Cardiac muscle cell (in vitro differentiated cells and primary cell): Measurements from ENCODE around the gene ZSCAN21. TPM values are rescaled to one million over a fixed set of nuclear protein-coding genes. Genes with fewer than 3 reads are reported as not detected.

Source experiments
- DNase-seq, 2 donors: peaks; one replicate each; pipeline versions ENCODE4 v3.0.0 to v3.0.0-alpha.2; 2010 to 2017; ENCODE audit warnings: low read depth in 1 of 2, low spot score in 1 of 2
- H3K27ac ChIP-seq: fragments of 200-600 bp; sonication (generic); 2 replicates; pipeline ENCODE4 v1.5.1; 2016
- H3K27me3 ChIP-seq: fragments of 200-600 bp; sonication (generic); 2 replicates; pipeline ENCODE4 v1.6.0; 2016; ENCODE audit warnings: control low read depth
- H3K36me3 ChIP-seq: fragments of 200-600 bp; sonication (generic); 2 replicates; pipeline ENCODE4 v1.5.1; 2016; ENCODE audit warnings: control low read depth
- H3K4me1 ChIP-seq: fragments of 200-600 bp; sonication (generic); 2 replicates; pipeline ENCODE4 v1.8.1; 2017; ENCODE audit warnings: low read depth, mild to moderate bottlenecking, mixed run types
- H3K4me3 ChIP-seq: fragments of 200-600 bp; sonication (generic); 2 replicates; pipeline ENCODE4 v1.5.1; 2016; ENCODE audit warnings: mild to moderate bottlenecking
- H3K9me3 ChIP-seq: fragments of 200-600 bp; sonication (generic); 2 replicates; pipeline ENCODE4 v1.5.1; 2017; ENCODE audit warnings: low read depth, mild to moderate bottlenecking, control low read depth
- polyA plus RNA-seq: library from polyadenylated mRNA; unstranded; fragments of >200 nt; fragmentation: Nextera tagmentation; extraction: Ambion mirVana; gene quantifications from 2 replicates; pipeline ENCODE4 v1.2.1, GENCODE V29; 2016
- total RNA-seq: library from RNA; depleted of rRNA; stranded (reverse); fragments of >200 nt; gene quantifications from 2 replicates; pipeline ENCODE4 v1.2.3, GENCODE V29; 2016
- TF ChIP-seq, protein P1 (sequence below): IDR thresholded peaks from 2 replicates; pipeline ENCODE4 v1.5.1; 2012; ENCODE audit warnings: low read depth, mild to moderate bottlenecking, low read length

Gene ZSCAN21
- total and polyA plus RNA-seq, 2 experiments from 2014 or later = 11.3 to 23.3 TPM

DNA sequence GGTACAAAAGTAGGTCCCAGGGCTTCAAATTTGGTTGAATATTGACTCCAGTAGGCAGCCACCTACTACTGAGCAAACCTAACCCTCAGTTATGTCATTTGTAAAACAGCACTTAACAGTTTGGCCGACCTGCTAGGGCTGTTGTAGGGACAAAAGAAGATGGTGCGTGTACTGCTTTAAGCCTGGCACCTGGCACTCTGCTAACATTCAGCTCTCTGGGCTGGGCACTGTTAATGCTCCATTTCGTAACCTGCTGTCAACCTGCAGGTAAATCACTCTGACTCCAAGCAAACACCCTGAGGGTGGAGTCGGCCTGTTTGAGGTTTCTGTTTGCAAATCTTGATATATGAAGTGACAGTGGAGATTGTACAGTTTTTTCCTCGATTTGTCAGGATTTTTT is 27.0 kb upstream of the ZSCAN21 start:
- Histone ChIP-seq H3K4me3 (no peak overlapping the region), H3K4me1 (no peaks in the 10 kb centered on the region), H3K27ac (no peak overlapping the region), H3K27me3 (no peaks in the 10 kb centered on the region), H3K36me3 (peaks cover 29% of the 10 kb centered on the region), H3K9me3 (no peaks in the 10 kb centered on the region)
- TF ChIP-seq, protein P1, sequence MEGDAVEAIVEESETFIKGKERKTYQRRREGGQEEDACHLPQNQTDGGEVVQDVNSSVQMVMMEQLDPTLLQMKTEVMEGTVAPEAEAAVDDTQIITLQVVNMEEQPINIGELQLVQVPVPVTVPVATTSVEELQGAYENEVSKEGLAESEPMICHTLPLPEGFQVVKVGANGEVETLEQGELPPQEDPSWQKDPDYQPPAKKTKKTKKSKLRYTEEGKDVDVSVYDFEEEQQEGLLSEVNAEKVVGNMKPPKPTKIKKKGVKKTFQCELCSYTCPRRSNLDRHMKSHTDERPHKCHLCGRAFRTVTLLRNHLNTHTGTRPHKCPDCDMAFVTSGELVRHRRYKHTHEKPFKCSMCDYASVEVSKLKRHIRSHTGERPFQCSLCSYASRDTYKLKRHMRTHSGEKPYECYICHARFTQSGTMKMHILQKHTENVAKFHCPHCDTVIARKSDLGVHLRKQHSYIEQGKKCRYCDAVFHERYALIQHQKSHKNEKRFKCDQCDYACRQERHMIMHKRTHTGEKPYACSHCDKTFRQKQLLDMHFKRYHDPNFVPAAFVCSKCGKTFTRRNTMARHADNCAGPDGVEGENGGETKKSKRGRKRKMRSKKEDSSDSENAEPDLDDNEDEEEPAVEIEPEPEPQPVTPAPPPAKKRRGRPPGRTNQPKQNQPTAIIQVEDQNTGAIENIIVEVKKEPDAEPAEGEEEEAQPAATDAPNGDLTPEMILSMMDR = no peak
- no peak for DNase-seq

DNA sequence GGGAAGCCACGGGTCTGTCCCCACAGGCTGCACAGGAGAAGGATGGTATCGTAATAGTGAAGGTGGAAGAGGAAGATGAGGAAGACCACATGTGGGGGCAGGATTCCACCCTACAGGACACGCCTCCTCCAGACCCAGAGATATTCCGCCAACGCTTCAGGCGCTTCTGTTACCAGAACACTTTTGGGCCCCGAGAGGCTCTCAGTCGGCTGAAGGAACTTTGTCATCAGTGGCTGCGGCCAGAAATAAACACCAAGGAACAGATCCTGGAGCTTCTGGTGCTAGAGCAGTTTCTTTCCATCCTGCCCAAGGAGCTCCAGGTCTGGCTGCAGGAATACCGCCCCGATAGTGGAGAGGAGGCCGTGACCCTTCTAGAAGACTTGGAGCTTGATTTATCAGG is 26.0 kb upstream of the ZSCAN21 start:
- no peaks in the 10 kb centered on the region for H3K27me3 ChIP-seq
- no peak for DNase-seq
- no peaks in the 10 kb centered on the region for H3K4me1 ChIP-seq
- no peaks in the 10 kb centered on the region for H3K9me3 ChIP-seq
- no peak overlapping the region for H3K27ac ChIP-seq
- TF ChIP-seq, protein P1 = no peak
- no peak overlapping the region for H3K4me3 ChIP-seq
- peaks cover 33% of the 10 kb centered on the region for H3K36me3 ChIP-seq

DNA sequence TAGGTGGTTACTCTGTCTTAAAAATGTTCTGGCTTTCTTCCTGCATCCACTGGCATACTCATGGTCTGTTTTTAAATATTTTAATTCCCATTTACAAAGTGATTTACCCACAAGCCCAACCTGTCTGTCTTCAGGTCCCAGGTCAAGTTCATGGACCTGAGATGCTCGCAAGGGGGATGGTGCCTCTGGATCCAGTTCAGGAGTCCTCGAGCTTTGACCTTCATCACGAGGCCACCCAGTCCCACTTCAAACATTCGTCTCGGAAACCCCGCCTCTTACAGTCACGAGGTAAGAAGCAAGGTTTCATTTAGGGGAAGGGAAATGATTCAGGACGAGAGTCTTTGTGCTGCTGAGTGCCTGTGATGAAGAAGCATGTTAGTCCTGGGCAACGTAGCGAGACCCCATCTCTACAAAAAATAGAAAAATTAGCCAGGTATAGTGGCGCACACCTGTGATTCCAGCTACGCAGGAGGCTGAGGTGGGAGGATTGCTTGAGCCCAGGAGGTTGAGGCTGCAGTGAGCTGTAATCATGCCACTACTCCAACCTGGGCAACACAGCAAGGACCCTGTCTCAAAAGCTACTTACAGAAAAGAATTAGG is 25.5 kb upstream of the ZSCAN21 start:
- Histone ChIP-seq H3K36me3 (peaks cover 34% of the 10 kb centered on the region), H3K4me3 (no peak overlapping the region), H3K27me3 (no peaks in the 10 kb centered on the region), H3K4me1 (no peaks in the 10 kb centered on the region), H3K27ac (no peak overlapping the region), H3K9me3 (no peaks in the 10 kb centered on the region)
- TF ChIP-seq, protein P1 = no peak
- DNase-seq = no peak

DNA sequence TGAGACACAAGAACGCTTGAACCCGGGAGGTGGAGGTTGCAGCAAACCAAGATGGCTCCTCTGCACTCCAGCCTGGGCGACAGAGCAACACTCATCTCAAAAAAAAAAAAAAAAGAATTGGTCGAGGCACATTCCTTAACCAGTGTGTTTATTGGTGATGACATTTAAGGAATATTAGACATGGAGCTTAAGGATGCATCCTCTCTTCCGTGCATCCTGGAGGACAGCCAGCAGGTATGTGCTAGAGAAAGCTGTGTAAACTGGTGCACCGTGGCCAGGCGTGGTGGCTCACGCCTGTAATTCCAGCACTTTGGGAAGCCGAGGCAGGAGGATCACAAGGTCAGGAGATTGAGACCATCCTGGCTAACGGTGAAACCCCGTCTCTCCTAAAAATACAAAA is 22.4 kb upstream of the ZSCAN21 start:
- TF ChIP-seq, protein P1 = no peak
- Histone ChIP-seq H3K36me3 (peaks cover 58% of the 10 kb centered on the region), H3K9me3 (no peaks in the 10 kb centered on the region), H3K4me1 (no peaks in the 10 kb centered on the region), H3K27ac (no peak overlapping the region), H3K27me3 (no peaks in the 10 kb centered on the region), H3K4me3 (no peak overlapping the region)
- no peak for DNase-seq

DNA sequence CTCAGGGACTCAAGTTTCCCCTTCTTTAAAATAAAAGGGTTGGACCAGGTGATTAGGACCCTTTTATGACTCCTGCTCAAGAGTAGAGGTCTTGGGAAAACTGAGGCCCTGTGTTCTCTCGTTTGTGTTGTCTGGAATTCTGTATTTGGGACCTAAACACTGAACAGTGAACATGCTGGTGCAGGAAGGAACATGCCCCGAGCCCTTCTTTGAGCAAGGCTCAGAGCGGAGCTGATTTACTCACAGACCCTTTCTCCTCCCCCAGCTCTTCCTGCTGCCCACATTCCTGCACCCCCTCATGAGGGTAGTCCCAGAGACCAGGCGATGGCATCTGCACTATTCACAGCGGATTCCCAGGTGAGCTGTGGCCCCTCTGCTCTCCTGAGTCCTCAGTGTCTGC is 20.0 kb upstream of the ZSCAN21 start:
- Histone ChIP-seq H3K27me3 (no peaks in the 10 kb centered on the region), H3K36me3 (peaks cover 55% of the 10 kb centered on the region), H3K4me3 (no peak overlapping the region), H3K27ac (no peak overlapping the region), H3K9me3 (no peaks in the 10 kb centered on the region), H3K4me1 (no peaks in the 10 kb centered on the region)
- DNase-seq = no peak
- TF ChIP-seq, protein P1 = no peak

DNA sequence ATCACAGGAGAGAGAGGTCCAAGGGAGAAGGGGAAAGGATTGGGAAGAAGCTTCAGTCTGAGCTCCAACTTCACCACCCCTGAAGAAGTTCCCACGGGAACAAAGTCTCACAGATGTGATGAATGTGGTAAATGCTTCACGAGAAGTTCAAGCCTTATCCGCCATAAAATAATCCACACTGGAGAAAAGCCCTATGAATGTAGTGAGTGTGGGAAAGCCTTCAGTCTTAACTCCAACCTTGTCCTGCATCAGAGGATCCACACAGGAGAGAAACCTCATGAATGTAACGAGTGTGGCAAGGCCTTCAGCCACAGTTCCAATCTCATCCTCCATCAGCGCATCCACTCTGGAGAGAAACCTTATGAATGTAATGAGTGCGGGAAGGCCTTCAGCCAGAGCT is 16.0 kb upstream of the ZSCAN21 start:
- H3K9me3 ChIP-seq = no peaks in the 10 kb centered on the region
- peaks cover 68% of the 10 kb centered on the region for H3K36me3 ChIP-seq
- no peak overlapping the region for H3K4me3 ChIP-seq
- no peak overlapping the region for H3K27ac ChIP-seq
- DNase-seq = no peak
- no peaks in the 10 kb centered on the region for H3K4me1 ChIP-seq
- TF ChIP-seq, protein P1 = no peak
- H3K27me3 ChIP-seq = no peaks in the 10 kb centered on the region
